Measurements from ENCODE around the gene NPIPA1. TPM values are rescaled to one million over a fixed set of nuclear protein-coding genes. Genes with fewer than 3 reads are reported as not detected.
A peak's percentile ranks its signal among the peaks of the same experiment; 100 is the strongest.
"Not testable (repeated sequence)": the region's sequence is repeated elsewhere in the genome, so short reads cannot be mapped to it uniquely, and the experiment has no call there.

Gene NPIPA1
- total RNA-seq (2016; rRNA removed; fragmentation: Illumina TruSeq; extraction: Trizol), result 36.2 and 75.9 TPM in 2 replicates
- total RNA-seq (2016; cell fraction: cytosol; rRNA removed; fragmentation: Illumina TruSeq; extraction: Trizol; ENCODE audit: low read depth), result 34.0 and 35.5 TPM in 2 replicates
- 30.0 and 79.6 TPM in 2 replicates for total RNA-seq (2016; cell fraction: insoluble cytoplasmic fraction; rRNA removed; fragmentation: Illumina TruSeq; extraction: Trizol)
- 24.9 and 29.8 TPM in 2 replicates for total RNA-seq (2016; cell fraction: membrane; rRNA removed; fragmentation: Illumina TruSeq; extraction: Trizol)
- total RNA-seq (2016; cell fraction: nucleus; rRNA removed; fragmentation: Illumina TruSeq; extraction: Trizol), result 104 and 124 TPM in 2 replicates
- 183 and 205 TPM in 2 replicates for polyA plus RNA-seq (2011; rRNA removed)
- 51.3 and 61.8 TPM in 2 replicates for polyA plus RNA-seq (2011; cell fraction: cytosol; rRNA removed)
- polyA plus RNA-seq (2011; cell fraction: nucleus; rRNA removed), result 924 and 979 TPM in 2 replicates
- 192 and 342 TPM in 2 replicates for polyA plus RNA-seq (2012)
- 11.9 and 14.0 TPM in 2 replicates for polyA plus RNA-seq (2016; cell fraction: cytosol; fragmentation: Illumina TruSeq; extraction: Trizol; ENCODE audit: low read depth)
- 44.5 and 55.7 TPM in 2 replicates for polyA plus RNA-seq (2016; cell fraction: insoluble cytoplasmic fraction; fragmentation: Illumina TruSeq; extraction: Trizol; ENCODE audit: low read depth)
- 21.0 and 26.0 TPM in 2 replicates for polyA plus RNA-seq (2016; cell fraction: membrane; fragmentation: Illumina TruSeq; extraction: Trizol; ENCODE audit: low read depth)
- polyA plus RNA-seq (2016; cell fraction: nucleus; fragmentation: Illumina TruSeq; extraction: Trizol; ENCODE audit: insufficient read depth, low read depth), result 410 and 416 TPM in 2 replicates
- polyA minus RNA-seq (2011; rRNA and poly(A)+ RNA removed; ENCODE audit: low replicate concordance), result 19.4 and 69.4 TPM in 2 replicates
- 20.8 and 23.0 TPM in 2 replicates for polyA minus RNA-seq (2011; cell fraction: cytosol; rRNA and poly(A)+ RNA removed)
- 224 and 250 TPM in 2 replicates for polyA minus RNA-seq (2011; cell fraction: nucleus; rRNA and poly(A)+ RNA removed)
- percentile 63 among the genes with signal in this experiment for Bru-seq, nascent RNA
- percentile 85 among the genes with signal in this experiment for BruChase-seq, experiment 1, labeled RNA remaining after a 6-hour chase
- BruChase-seq, experiment 2, labeled RNA remaining after a 2-hour chase, result percentile 76 among the genes with signal in this experiment
- long read RNA-seq, experiment 1, partial matches to known transcripts, result 3 of 9 reads
- long read RNA-seq, experiment 1, other reads (novel, unspliced or antisense), result 6 of 9 reads
- long read RNA-seq, experiment 2, partial matches to known transcripts, result 1 of 3 reads
- long read RNA-seq, experiment 2, other reads (novel, unspliced or antisense), result 2 of 3 reads

GRCh38 chr16:14937143-14937542 is at the start of gene NPIPA1:
NPIPA1 (plus strand) TSS chr16:14937443; CDS start chr16:14937443, 0 bp downstream.
- CTCF ChIA-PET (ENCODE audit: low intra/inter-chr PET ratio, low total read pairs); intact Hi-C loops (cut with micrococcal nuclease; ENCODE audit: unreplicated experiment); H3K27me3 ChIP-seq (ENCODE audit: control insufficient read depth in 1 of 2, insufficient read depth in 2 of 2, low read length in 2 of 2); ATAC-seq; H3K4me2 ChIP-seq (ENCODE audit: low read depth, low read length); POLR2A ChIA-PET; BruUV-seq (replicated peaks); H4K20me1 ChIP-seq (ENCODE audit: insufficient read depth, low read length); H3K4me3 ChIP-seq (replicated peaks in 1 of 3; ENCODE audit: insufficient read depth in 1 of 3, low read depth in 2 of 3, low read length in 3 of 3); FAIRE-seq; H2AFZ ChIP-seq (ENCODE audit: low read length); in situ Hi-C loops (cut with HindIII; ENCODE audit: extremely low pct_ligation_motif_present, low pct_unique_long_range_greater_than_20kb); H3K9ac ChIP-seq (ENCODE audit: insufficient read depth, low read depth, low read length); H3K9me3 ChIP-seq (ENCODE audit: low read length); H3K4me1 ChIP-seq (ENCODE audit: insufficient read depth, low read length); H3K36me3 ChIP-seq (replicated peaks in 1 of 2; ENCODE audit: control insufficient read depth in 1 of 2, insufficient read depth in 2 of 2, low read length in 2 of 2); DNase-seq (ENCODE audit: low spot score); H3K27ac ChIP-seq (ENCODE audit: extremely low read length, insufficient read depth, low read length); H3K79me2 ChIP-seq (ENCODE audit: insufficient read depth, low read length): not testable (repeated sequence)
- no CpG with 5 or more reads among the region's 4 CpGs for WGBS (ENCODE audit: low lambda C conversion rate)

DNA sequence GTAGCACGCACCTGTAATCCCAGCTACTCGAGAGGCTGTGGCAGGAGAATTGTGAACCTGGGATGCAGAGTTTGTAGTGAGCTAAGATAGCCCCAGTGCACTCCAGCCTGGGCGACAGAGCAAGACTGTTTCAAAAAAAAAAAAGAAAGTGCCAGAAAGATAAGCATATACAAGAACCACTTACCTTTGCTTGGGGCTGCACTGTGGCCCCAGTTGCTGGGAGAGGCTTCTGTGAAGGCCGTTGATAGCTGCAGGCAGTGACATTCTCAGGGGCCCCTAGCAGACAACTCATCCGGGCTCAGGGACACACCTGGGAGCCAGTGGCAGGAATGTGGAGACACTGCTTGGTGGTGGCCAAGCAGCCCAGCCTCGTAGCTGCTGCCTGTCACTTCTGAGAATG is 45.1 kb upstream of the NPIPA1 start:
- H3K27ac ChIP-seq (ENCODE audit: extremely low read length, insufficient read depth, low read length); H3K4me3 ChIP-seq (replicated peaks in 1 of 3; ENCODE audit: insufficient read depth in 1 of 3, low read depth in 2 of 3, low read length in 3 of 3); H3K4me2 ChIP-seq (ENCODE audit: low read depth, low read length); BruUV-seq (replicated peaks); H2AFZ ChIP-seq (ENCODE audit: low read length); intact Hi-C loops (cut with micrococcal nuclease; ENCODE audit: unreplicated experiment); FAIRE-seq; H3K27me3 ChIP-seq (ENCODE audit: control insufficient read depth in 1 of 2, insufficient read depth in 2 of 2, low read length in 2 of 2); H3K9ac ChIP-seq (ENCODE audit: insufficient read depth, low read depth, low read length); POLR2A ChIA-PET; DNase-seq (ENCODE audit: low spot score); H3K4me1 ChIP-seq (ENCODE audit: insufficient read depth, low read length); H4K20me1 ChIP-seq (ENCODE audit: insufficient read depth, low read length); CTCF ChIA-PET (ENCODE audit: low intra/inter-chr PET ratio, low total read pairs); H3K79me2 ChIP-seq (ENCODE audit: insufficient read depth, low read length); H3K9me3 ChIP-seq (ENCODE audit: low read length): not testable (repeated sequence)
- ATAC-seq, result peak; percentile 14; the same call in 2 of the 3 replicates
- peaks cover 3 to 10% of the 10 kb centered on the region in 2 experiments; a peak in 3 of 5 replicates for H3K36me3 ChIP-seq (replicated peaks in 1 of 2; ENCODE audit: control insufficient read depth in 1 of 2, insufficient read depth in 2 of 2, low read length in 2 of 2)
- WGBS (ENCODE audit: low lambda C conversion rate), result 92% methylated on average over 5 of the region's 6 CpGs
- in situ Hi-C loops (cut with HindIII; ENCODE audit: extremely low pct_ligation_motif_present, low pct_unique_long_range_greater_than_20kb), result loop anchor here (25.0 kb wide), 1 partner anchor 170 kb away; the partner anchor contains the start of gene NTAN1

DNA sequence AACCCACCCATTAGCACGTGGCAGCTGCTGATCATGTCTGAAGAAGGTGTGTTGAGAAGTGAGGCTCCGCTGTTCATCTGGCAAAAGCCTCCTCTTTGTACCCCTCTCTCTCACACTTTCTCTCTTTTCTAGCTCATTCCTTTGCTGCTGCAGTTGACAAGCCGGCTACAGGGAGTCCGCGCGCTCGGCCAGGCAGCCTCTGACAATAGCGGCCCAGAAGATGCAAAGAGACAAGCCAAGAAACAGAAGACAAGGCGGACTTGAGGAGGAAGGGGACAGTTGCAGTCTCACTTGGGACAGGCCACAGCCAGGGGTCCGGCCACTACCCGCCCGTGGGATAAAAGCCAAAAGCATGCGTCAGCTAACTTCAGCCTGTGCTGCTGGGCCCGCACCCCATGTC is 41.9 kb upstream of the NPIPA1 start:
- H3K27ac ChIP-seq (ENCODE audit: extremely low read length, insufficient read depth, low read length); FAIRE-seq; POLR2A ChIA-PET; H3K79me2 ChIP-seq (ENCODE audit: insufficient read depth, low read length); BruUV-seq (replicated peaks); H2AFZ ChIP-seq (ENCODE audit: low read length); H4K20me1 ChIP-seq (ENCODE audit: insufficient read depth, low read length); H3K4me2 ChIP-seq (ENCODE audit: low read depth, low read length); H3K4me3 ChIP-seq (replicated peaks in 1 of 3; ENCODE audit: insufficient read depth in 1 of 3, low read depth in 2 of 3, low read length in 3 of 3); H3K36me3 ChIP-seq (replicated peaks in 1 of 2; ENCODE audit: control insufficient read depth in 1 of 2, insufficient read depth in 2 of 2, low read length in 2 of 2); H3K9me3 ChIP-seq (ENCODE audit: low read length); H3K4me1 ChIP-seq (ENCODE audit: insufficient read depth, low read length); H3K9ac ChIP-seq (ENCODE audit: insufficient read depth, low read depth, low read length); intact Hi-C loops (cut with micrococcal nuclease; ENCODE audit: unreplicated experiment); ATAC-seq; DNase-seq (ENCODE audit: low spot score); H3K27me3 ChIP-seq (ENCODE audit: control insufficient read depth in 1 of 2, insufficient read depth in 2 of 2, low read length in 2 of 2); CTCF ChIA-PET (ENCODE audit: low intra/inter-chr PET ratio, low total read pairs): not testable (repeated sequence)
- WGBS (ENCODE audit: low lambda C conversion rate), result 96% methylated on average over 11 of the region's 14 CpGs
- in situ Hi-C loops (cut with HindIII; ENCODE audit: extremely low pct_ligation_motif_present, low pct_unique_long_range_greater_than_20kb), result loop anchor here (25.0 kb wide), 1 partner anchor 167 kb away; the partner anchor contains the start of gene NTAN1
